ENCODE results near the gene ZC3H6. TPM values are rescaled to one million over a fixed set of nuclear protein-coding genes. Genes with fewer than 3 reads are reported as not detected.
A peak's percentile ranks its signal among the peaks of the same experiment; 100 is the strongest.

The ZC3H6 gene
- total and polyA plus RNA-seq, 11 donors = 1.5 to 30.1 (median 16.6) TPM

GRCh38 chr2:112251271-112251670 lies 24.1 kb upstream of the ZC3H6 start:
- intact Hi-C loops (cut with DNase I) = loop anchor here in 9 of 10 donors (5.0 to 10.0 kb wide), 7 partner anchors 116 to 356 kb away; partner anchors contain the start of genes TMEM87B (in 4 of the 9), CHCHD5 (in 1 of the 9), FBLN7 (in 1 of the 9) and MERTK (in 1 of the 9)
- Histone ChIP-seq H3K4me1 (peaks cover 0 to 26% (median 12%) of the 10 kb centered on the region in 12 donors), H3K9me3 (no peaks in the 10 kb centered on the region), H3K27ac (no peak overlapping the region), H3K4me3 (no peak overlapping the region), H3K36me3 (peaks cover 0 to 38% (median 30%) of the 10 kb centered on the region in 9 donors), H3K27me3 (no peaks in the 10 kb centered on the region)
- ATAC-seq (no peak), DNase-seq (no peak)
- TF ChIP-seq CTCF (IDR thresholded peaks at IDR 0.05) (no peak), POLR2A (IDR thresholded peaks at IDR 0.05) (no peak)
- 83 to 92% (median 92%) methylated on average over 3 of the region's 3 CpGs for WGBS, 4 donors

GRCh38 chr2:112253261-112253815 lies 22.1 kb upstream of the ZC3H6 start:
- Histone ChIP-seq H3K4me1 (peaks cover 0 to 26% (median 12%) of the 10 kb centered on the region in 12 donors), H3K27ac (no peak overlapping the region), H3K9me3 (no peaks in the 10 kb centered on the region), H3K4me3 (peak overlapping the region in 1 of 12 donors; percentile 73), H3K27me3 (no peaks in the 10 kb centered on the region), H3K36me3 (peaks cover 0 to 20% (median 13%) of the 10 kb centered on the region in 9 donors)
- 91 to 94% (median 93%) methylated on average over 5 of the region's 5 CpGs for WGBS, 4 donors
- no peak for TF ChIP-seq POLR2A (IDR thresholded peaks at IDR 0.05)
- TF ChIP-seq CTCF (IDR thresholded peaks at IDR 0.05) = no peak
- ATAC-seq (no peak), DNase-seq (no peak)
- intact Hi-C loops (cut with DNase I) = loop anchor here in 9 of 10 donors (5.0 to 10.0 kb wide), 7 partner anchors 119 to 359 kb away; partner anchors contain the start of genes TMEM87B (in 4 of the 9), CHCHD5 (in 1 of the 9), FBLN7 (in 1 of the 9) and MERTK (in 1 of the 9)

- ATAC-seq (peak; percentile 97 to 99 (median 99)), DNase-seq (peak; percentile 93 to 98 (median 96))
- peak; percentile 40 to 89 for TF ChIP-seq POLR2A (IDR thresholded peaks at IDR 0.05)
- peak in 2 of 12 donors; percentile 6 to 16 for TF ChIP-seq CTCF (IDR thresholded peaks at IDR 0.05)
- Histone ChIP-seq H3K9me3 (no peaks in the 10 kb centered on the region), H3K4me3 (peak within 1 kb of the TSS; percentile 27 to 91 (median 74)), H3K36me3 (peaks cover 0 to 6% (median 1%) of the 10 kb centered on the region in 9 donors), H3K4me1 (peaks cover 0 to 32% (median 12%) of the 10 kb centered on the region in 12 donors), H3K27me3 (no peaks in the 10 kb centered on the region), H3K27ac (peak within 1 kb of the TSS; percentile 37 to 93 (median 85))
- WGBS, 4 donors = 0 to 1% (median 0%) methylated on average over 41 to 68 of the region's 68 CpGs
- intact Hi-C loops (cut with DNase I) = loop anchor here in 9 of 10 donors (1.0 to 10.0 kb wide), 10 partner anchors 20 to 360 kb away; partner anchors contain the start of genes TMEM87B (in 4 of the 9), RGPD8 (in 3 of the 9), ZC3H6 (in 3 of the 9) and CHCHD5 (in 1 of the 9)
Observed at GRCh38 chr2:112254466-112255240, 20.7 kb upstream of the ZC3H6 start, which contains the start of gene ZC3H8. TSS of gene ZC3H8 (minus strand) at chr2:112255042. CDS start at chr2:112254981, 61 bp downstream.
